ENCODE data around the gene INPP5D.

INPP5D gene

DNA sequence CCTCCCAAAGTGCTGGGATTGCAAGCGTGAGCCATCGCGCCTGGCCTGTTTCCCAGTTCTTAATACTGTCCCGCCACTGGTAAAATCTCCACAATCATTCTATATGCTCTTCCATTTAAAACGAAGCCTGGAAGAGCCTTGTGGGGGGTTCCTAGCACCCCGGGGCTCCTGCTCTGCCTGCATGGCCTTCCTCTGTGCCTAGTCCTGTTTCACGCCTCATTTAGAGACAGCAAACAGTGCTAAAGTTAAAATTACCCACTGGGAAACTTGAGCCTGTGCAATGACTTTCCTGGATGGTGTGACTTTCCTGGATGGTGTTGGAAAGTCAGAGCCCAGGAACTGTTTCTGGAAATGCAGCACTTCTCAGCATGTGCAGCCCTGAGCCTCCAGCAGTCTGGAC lies 55.0 kb downstream of the INPP5D start:
- TF ChIP-seq, protein P1, sequence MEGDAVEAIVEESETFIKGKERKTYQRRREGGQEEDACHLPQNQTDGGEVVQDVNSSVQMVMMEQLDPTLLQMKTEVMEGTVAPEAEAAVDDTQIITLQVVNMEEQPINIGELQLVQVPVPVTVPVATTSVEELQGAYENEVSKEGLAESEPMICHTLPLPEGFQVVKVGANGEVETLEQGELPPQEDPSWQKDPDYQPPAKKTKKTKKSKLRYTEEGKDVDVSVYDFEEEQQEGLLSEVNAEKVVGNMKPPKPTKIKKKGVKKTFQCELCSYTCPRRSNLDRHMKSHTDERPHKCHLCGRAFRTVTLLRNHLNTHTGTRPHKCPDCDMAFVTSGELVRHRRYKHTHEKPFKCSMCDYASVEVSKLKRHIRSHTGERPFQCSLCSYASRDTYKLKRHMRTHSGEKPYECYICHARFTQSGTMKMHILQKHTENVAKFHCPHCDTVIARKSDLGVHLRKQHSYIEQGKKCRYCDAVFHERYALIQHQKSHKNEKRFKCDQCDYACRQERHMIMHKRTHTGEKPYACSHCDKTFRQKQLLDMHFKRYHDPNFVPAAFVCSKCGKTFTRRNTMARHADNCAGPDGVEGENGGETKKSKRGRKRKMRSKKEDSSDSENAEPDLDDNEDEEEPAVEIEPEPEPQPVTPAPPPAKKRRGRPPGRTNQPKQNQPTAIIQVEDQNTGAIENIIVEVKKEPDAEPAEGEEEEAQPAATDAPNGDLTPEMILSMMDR (IDR thresholded peaks at IDR 0.05; ENCODE audit: low read depth, low read length, missing control alignments): no peak
- no peak overlapping the region for H3K4me3 ChIP-seq (replicated peaks; ENCODE audit: low read depth, low read length)
- DNase-seq (ENCODE audit: extremely low read depth, low read depth): no peak

DNA sequence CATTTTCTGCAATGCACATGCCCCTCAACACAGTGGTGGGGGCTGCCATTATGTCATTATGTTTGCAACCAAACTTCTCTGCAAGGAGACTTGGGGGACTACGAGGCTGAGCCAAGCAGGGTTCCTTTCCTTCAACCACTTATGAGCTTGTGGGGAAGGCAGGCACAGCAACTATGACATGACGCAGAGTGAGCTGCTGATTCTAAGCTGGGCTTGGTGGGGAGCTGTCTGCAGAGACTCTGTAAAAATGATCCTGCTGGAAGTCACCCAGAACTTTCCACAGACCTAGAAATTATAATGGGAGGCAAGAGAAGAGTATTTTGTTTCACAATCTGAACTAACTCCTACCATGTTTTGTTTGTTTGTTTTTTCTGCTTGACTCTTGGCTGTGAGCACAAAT lies 55.6 kb downstream of the INPP5D start:
- TF ChIP-seq, protein P1 (IDR thresholded peaks at IDR 0.05; ENCODE audit: low read depth, low read length, missing control alignments): no peak
- DNase-seq (ENCODE audit: extremely low read depth, low read depth): no peak
- H3K4me3 ChIP-seq (replicated peaks; ENCODE audit: low read depth, low read length): no peak overlapping the region

DNA sequence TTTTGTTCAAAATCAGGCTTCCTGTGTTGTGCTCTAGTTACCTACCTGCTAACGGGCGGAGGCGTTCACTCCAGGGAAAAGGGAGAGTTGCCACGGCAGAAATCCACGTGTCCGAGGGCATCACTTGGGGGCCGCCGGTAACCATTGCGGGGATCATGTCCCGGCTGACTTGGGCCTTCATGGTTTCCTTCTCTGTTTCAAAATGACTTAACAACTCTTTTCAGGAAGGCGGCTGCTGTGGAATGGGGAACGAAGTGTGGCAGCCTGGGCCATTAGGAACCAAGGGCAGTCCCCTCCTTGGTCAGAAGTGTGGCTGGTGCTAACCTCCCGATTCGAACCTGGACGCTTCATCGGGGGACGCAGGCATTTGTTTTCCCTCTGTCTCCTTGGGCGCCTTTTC lies 56.8 kb downstream of the INPP5D start:
- TF ChIP-seq, protein P1 (IDR thresholded peaks at IDR 0.05; ENCODE audit: low read depth, low read length, missing control alignments): no peak
- DNase-seq (ENCODE audit: extremely low read depth, low read depth): no peak
- no peak overlapping the region for H3K4me3 ChIP-seq (replicated peaks; ENCODE audit: low read depth, low read length)

DNA sequence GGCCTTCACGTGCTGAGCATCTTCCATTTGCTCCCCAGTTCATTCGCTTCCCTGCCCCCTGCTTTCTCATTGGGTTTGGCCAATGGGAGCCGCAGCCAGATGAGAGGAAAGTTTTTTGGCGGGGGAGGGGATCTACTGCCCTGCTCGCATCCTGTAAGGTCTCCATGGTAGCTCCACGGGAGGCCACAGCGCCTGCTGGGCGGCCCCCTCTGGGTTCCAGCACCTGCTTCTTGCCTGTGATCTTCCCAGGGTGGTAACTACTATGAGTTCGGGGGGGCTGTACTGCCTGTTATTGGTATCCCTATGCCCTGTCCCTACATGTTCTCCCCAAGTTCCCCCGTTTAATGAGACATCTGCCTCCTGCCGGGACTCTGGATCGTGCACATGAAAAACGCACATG lies 57.2 kb downstream of the INPP5D start:
- no peak overlapping the region for H3K4me3 ChIP-seq (replicated peaks; ENCODE audit: low read depth, low read length)
- TF ChIP-seq, protein P1 (IDR thresholded peaks at IDR 0.05; ENCODE audit: low read depth, low read length, missing control alignments): no peak
- no peak for DNase-seq (ENCODE audit: extremely low read depth, low read depth)

DNA sequence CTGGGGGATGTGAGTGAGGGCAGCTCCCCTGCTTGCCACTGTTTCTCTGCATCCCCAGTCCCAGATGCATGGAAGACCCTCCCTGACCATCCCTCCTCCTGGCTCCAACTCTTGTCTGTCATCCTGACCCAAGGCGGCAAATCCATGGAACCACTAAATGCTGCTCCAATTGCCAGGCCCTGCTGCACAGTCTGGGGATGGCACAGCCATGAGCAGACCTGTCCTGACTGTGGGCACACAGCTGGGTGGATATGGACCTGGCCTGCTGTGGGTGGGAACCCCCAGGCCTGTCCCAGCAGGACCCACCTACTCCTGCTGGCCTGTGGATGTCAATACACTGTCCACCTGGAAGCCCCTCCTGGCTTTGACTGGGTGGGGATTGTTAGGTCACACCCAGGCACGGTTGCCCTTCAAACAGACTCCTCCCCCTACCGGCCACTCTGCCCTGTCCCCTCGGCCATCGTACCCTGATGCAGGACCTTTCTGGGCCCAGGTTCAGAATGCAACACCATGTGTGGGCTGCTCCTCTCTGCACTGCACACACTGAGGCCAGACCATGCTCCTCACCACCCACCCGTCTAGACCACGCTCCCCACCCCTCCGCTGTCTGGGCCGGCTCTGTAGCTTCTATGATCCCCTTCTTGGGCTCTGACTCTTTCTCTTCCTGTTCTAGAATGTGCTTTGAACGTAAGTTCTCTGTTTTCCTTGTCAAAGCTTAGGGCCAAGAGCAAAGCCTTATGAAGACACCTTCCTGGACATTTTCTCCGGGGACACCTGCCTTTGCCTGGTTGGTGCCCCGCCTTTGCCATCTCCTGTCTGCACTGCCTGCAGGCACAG lies 57.9 kb downstream of the INPP5D start:
- DNase-seq (ENCODE audit: extremely low read depth, low read depth): no peak
- no peak overlapping the region for H3K4me3 ChIP-seq (replicated peaks; ENCODE audit: low read depth, low read length)
- TF ChIP-seq, protein P1 (IDR thresholded peaks at IDR 0.05; ENCODE audit: low read depth, low read length, missing control alignments): no peak

DNA sequence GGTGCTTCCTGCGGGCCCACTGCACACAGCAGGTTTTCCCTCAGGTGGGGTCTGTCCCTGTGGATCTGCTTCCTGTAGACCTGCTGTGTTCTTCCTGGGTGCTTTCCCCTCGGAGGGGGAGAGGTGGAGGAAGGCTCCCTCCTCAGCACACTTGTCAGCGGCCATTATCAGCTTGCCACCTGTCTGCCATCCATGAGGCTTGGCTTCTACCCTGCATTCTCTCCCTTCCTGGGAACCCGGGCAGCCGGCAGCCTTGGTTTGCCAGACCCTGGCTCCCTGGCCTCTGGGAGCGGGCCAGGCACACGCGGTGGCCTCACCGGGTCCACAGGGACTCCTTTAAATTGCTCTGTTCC lies 58.5 kb downstream of the INPP5D start:
- TF ChIP-seq, protein P1 (IDR thresholded peaks at IDR 0.05; ENCODE audit: low read depth, low read length, missing control alignments): no peak
- no peak for DNase-seq (ENCODE audit: extremely low read depth, low read depth)
- no peak overlapping the region for H3K4me3 ChIP-seq (replicated peaks; ENCODE audit: low read depth, low read length)

DNA sequence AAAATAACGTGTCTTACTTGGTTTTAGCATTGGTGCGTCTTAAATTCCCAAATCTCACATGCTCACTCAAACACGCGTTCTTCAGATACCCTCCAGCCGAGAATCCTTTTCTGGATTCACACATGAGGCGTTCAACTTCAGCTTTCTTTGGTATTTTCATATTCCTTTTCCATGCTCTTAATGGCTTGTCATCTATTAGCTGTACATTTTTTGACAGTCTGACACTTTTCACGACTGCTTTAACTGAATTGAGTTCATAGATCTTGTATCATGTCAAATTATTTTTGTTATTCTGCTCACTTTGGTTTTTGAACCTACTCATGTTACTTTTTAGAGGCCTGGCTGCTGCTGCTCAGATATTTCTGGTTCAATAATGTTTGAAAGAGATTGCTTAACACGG lies 59.0 kb downstream of the INPP5D start:
- TF ChIP-seq, protein P1 (IDR thresholded peaks at IDR 0.05; ENCODE audit: low read depth, low read length, missing control alignments): no peak
- DNase-seq (ENCODE audit: extremely low read depth, low read depth): no peak
- no peak overlapping the region for H3K4me3 ChIP-seq (replicated peaks; ENCODE audit: low read depth, low read length)

All from HFF-Myc (cell line).